Measurements from ENCODE around the gene MROH7.

MROH7 gene

DNA sequence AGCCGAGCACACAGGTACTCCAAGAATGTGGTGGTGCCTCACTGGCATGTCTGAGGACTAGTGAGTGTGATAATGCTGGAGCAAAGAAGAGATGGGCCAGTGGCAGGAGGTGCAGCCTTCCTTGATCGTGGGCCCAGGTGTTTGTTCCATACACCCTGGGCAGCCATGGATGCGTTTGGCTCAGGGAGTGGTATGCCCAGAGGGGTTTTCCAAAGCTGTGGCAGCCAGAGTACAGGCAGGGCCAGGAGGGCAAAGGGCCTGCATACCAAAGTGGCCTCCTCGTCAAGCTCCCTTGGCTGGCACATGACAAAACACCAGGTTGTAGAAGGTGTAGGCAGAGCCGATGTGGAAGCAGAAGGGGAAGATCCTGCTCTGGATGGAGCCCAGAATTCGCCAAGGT, 103.7 kb downstream of the MROH7 start:
- TF ChIP-seq, protein P1, sequence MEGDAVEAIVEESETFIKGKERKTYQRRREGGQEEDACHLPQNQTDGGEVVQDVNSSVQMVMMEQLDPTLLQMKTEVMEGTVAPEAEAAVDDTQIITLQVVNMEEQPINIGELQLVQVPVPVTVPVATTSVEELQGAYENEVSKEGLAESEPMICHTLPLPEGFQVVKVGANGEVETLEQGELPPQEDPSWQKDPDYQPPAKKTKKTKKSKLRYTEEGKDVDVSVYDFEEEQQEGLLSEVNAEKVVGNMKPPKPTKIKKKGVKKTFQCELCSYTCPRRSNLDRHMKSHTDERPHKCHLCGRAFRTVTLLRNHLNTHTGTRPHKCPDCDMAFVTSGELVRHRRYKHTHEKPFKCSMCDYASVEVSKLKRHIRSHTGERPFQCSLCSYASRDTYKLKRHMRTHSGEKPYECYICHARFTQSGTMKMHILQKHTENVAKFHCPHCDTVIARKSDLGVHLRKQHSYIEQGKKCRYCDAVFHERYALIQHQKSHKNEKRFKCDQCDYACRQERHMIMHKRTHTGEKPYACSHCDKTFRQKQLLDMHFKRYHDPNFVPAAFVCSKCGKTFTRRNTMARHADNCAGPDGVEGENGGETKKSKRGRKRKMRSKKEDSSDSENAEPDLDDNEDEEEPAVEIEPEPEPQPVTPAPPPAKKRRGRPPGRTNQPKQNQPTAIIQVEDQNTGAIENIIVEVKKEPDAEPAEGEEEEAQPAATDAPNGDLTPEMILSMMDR (IDR thresholded peaks at IDR 0.05; ENCODE audit: control insufficient read depth, extremely low read depth, insufficient read depth): no peak
- H3K4me3 ChIP-seq (ENCODE audit: low read depth, low read length): no peak overlapping the region
- DNase-seq (ENCODE audit: low read depth): no peak

DNA sequence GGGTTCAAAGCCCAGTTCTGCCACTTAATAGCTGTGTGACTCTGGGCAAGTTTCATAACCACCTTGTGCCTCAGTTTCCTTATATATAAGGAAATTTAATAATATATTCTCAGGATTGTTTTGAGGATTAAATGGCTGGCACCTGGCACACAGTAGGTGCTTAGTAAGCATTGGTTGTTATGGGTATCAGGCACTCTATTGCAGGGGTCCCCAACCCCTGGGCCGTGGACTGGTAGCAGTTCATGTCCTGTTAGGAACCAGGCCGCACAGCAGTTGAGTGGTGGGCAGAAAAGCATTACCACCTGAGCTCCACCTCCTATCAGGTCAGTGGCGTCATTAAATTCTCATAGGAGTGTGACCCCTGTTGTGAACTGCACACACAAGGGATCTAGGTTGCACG, 104.3 kb downstream of the MROH7 start:
- TF ChIP-seq, protein P1 (IDR thresholded peaks at IDR 0.05; ENCODE audit: control insufficient read depth, extremely low read depth, insufficient read depth): no peak
- H3K4me3 ChIP-seq (ENCODE audit: low read depth, low read length): no peak overlapping the region
- no peak for DNase-seq (ENCODE audit: low read depth)

- TF ChIP-seq, protein P1 (IDR thresholded peaks at IDR 0.05; ENCODE audit: control insufficient read depth, extremely low read depth, insufficient read depth): no peak
- H3K4me3 ChIP-seq (ENCODE audit: low read depth, low read length): no peak overlapping the region
- no peak for DNase-seq (ENCODE audit: low read depth)
Measured at GRCh38 chr1:54748094-54748835, 106.7 kb downstream of the MROH7 start.

- TF ChIP-seq, protein P1 (IDR thresholded peaks at IDR 0.05; ENCODE audit: control insufficient read depth, extremely low read depth, insufficient read depth): no peak
- no peak for DNase-seq (ENCODE audit: low read depth)
- H3K4me3 ChIP-seq (ENCODE audit: low read depth, low read length): no peak overlapping the region
Measured at GRCh38 chr1:54750596-54750995, 109.0 kb downstream of the MROH7 start.

- TF ChIP-seq, protein P1 (IDR thresholded peaks at IDR 0.05; ENCODE audit: control insufficient read depth, extremely low read depth, insufficient read depth): no peak
- no peak for DNase-seq (ENCODE audit: low read depth)
- no peak overlapping the region for H3K4me3 ChIP-seq (ENCODE audit: low read depth, low read length)
Measured at GRCh38 chr1:54751426-54751825, 109.8 kb downstream of the MROH7 start.

DNA sequence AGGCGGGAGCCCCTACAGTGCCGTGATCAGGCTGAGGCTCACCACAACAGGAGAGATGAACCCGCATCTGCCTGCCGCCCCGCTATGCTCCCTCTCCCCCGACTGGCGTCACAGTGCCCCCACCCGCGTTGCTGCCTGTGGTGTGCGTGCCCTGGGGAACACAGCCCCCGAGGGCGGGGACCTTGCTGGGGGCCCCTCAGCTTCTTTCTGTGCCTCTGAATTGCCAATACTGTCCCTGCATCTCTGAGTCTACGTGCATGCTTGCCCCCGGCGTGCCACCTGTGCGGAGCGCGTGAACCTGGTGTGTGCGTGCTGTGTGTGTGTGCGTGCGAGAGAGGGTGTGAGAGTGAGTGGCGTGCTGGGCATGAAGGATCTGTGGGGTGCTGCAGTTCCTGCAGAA, 112.5 kb downstream of the MROH7 start:
- no peak for DNase-seq (ENCODE audit: low read depth)
- no peak overlapping the region for H3K4me3 ChIP-seq (ENCODE audit: low read depth, low read length)

More for the DNA sequence above, 112.5 kb downstream of the MROH7 start:
- TF ChIP-seq, protein P1 (IDR thresholded peaks at IDR 0.05; ENCODE audit: control insufficient read depth, extremely low read depth, insufficient read depth): no peak
